Osteoblast (primary cell): Measurements from ENCODE around the gene GHRHR. TPM values are rescaled to one million over a fixed set of nuclear protein-coding genes. Genes with fewer than 3 reads are reported as not detected.

Experiments used
- DNase-seq: peaks from one replicate; pipeline ENCODE4 v3.0.0; 2011; ENCODE audit warnings: low spot score, mixed read lengths; ENCODE audit not compliant: insufficient read length; ENCODE audit errors: missing footprints
- H2AFZ ChIP-seq: 2 replicates; pipeline ENCODE4 v1.6.0; 2011; ENCODE audit warnings: mild to moderate bottlenecking, low read length
- H3K27ac ChIP-seq: 2 replicates; pipeline ENCODE4 v1.5.1; 2011; ENCODE audit warnings: mild to moderate bottlenecking, low read depth, low read length, moderate library complexity
- H3K27me3 ChIP-seq: 2 replicates; pipeline ENCODE4 v1.6.0; 2012; ENCODE audit warnings: mild to moderate bottlenecking, control low read depth, inconsistent platforms, low read length, moderate library complexity; ENCODE audit not compliant: insufficient read depth
- H3K36me3 ChIP-seq: 2 replicates; pipeline ENCODE4 v1.5.1; 2011; ENCODE audit warnings: mild to moderate bottlenecking, low read length, control low read depth, moderate library complexity; ENCODE audit not compliant: insufficient read depth
- H3K4me1 ChIP-seq: 2 replicates; pipeline ENCODE4 v1.5.1; 2011; ENCODE audit warnings: mild to moderate bottlenecking, low read length, control low read depth, moderate library complexity; ENCODE audit not compliant: insufficient read depth
- H3K4me2 ChIP-seq: 2 replicates; pipeline ENCODE4 v1.6.0; 2011; ENCODE audit warnings: mild to moderate bottlenecking, low read length; ENCODE audit not compliant: insufficient read depth
- H3K4me3 ChIP-seq: fragments of 200-600 bp; sonication (generic); 3 replicates; pipeline ENCODE4 v1.5.1; 2012; ENCODE audit warnings: mild to moderate bottlenecking, low read length, inconsistent platforms; ENCODE audit not compliant: insufficient read depth
- H3K79me2 ChIP-seq: 2 replicates; pipeline ENCODE4 v1.6.0; 2012; ENCODE audit warnings: mild to moderate bottlenecking, low read length, control low read depth, inconsistent platforms; ENCODE audit not compliant: insufficient read depth
- H3K9me3 ChIP-seq: 2 replicates; pipeline ENCODE4 v1.5.1; 2011; ENCODE audit warnings: low read depth, low read length, control low read depth
- H4K20me1 ChIP-seq: 2 replicates; pipeline ENCODE4 v1.6.0; 2012; ENCODE audit warnings: mild to moderate bottlenecking, low read length, control low read depth; ENCODE audit not compliant: insufficient read depth
- CTCF ChIP-seq: IDR thresholded peaks from 2 replicates; pipeline ENCODE4 v1.5.1; 2011; ENCODE audit warnings: mild to moderate bottlenecking, low read depth, low read length, moderate library complexity; ENCODE audit errors: extremely low read depth
- total RNA-seq: library from RNA; depleted of rRNA; stranded (reverse); fragments of >200 nt; gene quantifications from 2 replicates; pipeline ENCODE4 v1.2.3, GENCODE V29; 2012

The GHRHR gene
- total RNA-seq, 1 donor: not detected

GRCh38 chr7:30980751-30981150 lies 17.0 kb downstream of the GHRHR start:
- no peaks in the 10 kb centered on the region for H4K20me1 ChIP-seq
- no peak for DNase-seq
- H3K4me2 ChIP-seq: no peak overlapping the region
- peaks cover 36% of the 10 kb centered on the region for H3K27me3 ChIP-seq
- H3K9me3 ChIP-seq: no peaks in the 10 kb centered on the region
- no peaks in the 10 kb centered on the region for H3K36me3 ChIP-seq
- H3K4me3 ChIP-seq: no peak overlapping the region
- no peak for TF ChIP-seq CTCF
- no peaks in the 10 kb centered on the region for H3K79me2 ChIP-seq
- no peak overlapping the region for H3K27ac ChIP-seq
- H3K4me1 ChIP-seq: no peaks in the 10 kb centered on the region
- H2AFZ ChIP-seq: no peak overlapping the region

GRCh38 chr7:30983042-30983913 lies 19.5 kb downstream of the GHRHR start:
- Histone ChIP-seq H3K9me3 (no peaks in the 10 kb centered on the region), H3K79me2 (no peaks in the 10 kb centered on the region), H2AFZ (no peak overlapping the region), H3K36me3 (no peaks in the 10 kb centered on the region), H4K20me1 (no peaks in the 10 kb centered on the region), H3K4me2 (no peak overlapping the region), H3K4me1 (no peaks in the 10 kb centered on the region), H3K4me3 (no peak overlapping the region), H3K27ac (no peak overlapping the region), H3K27me3 (peaks cover 29% of the 10 kb centered on the region)
- peak; percentile 97 for DNase-seq
- TF ChIP-seq CTCF: peak; percentile 83

- no peaks in the 10 kb centered on the region for H3K4me1 ChIP-seq
- H3K4me3 ChIP-seq: no peak overlapping the region
- DNase-seq: no peak
- no peaks in the 10 kb centered on the region for H3K79me2 ChIP-seq
- H2AFZ ChIP-seq: no peak overlapping the region
- no peaks in the 10 kb centered on the region for H3K9me3 ChIP-seq
- H3K36me3 ChIP-seq: no peaks in the 10 kb centered on the region
- H3K27me3 ChIP-seq: peaks cover 23% of the 10 kb centered on the region
- no peak for TF ChIP-seq CTCF
- H3K4me2 ChIP-seq: no peak overlapping the region
- no peaks in the 10 kb centered on the region for H4K20me1 ChIP-seq
- H3K27ac ChIP-seq: no peak overlapping the region
Measured at GRCh38 chr7:30983914-30984247, 20.1 kb downstream of the GHRHR start.

GRCh38 chr7:30984359-30985107 lies 20.8 kb downstream of the GHRHR start:
- Histone ChIP-seq H3K4me1 (no peaks in the 10 kb centered on the region), H3K27me3 (peaks cover 17% of the 10 kb centered on the region), H3K79me2 (no peaks in the 10 kb centered on the region), H3K36me3 (no peaks in the 10 kb centered on the region), H2AFZ (no peak overlapping the region), H3K27ac (no peak overlapping the region), H3K4me3 (no peak overlapping the region), H3K4me2 (no peak overlapping the region), H3K9me3 (no peaks in the 10 kb centered on the region), H4K20me1 (no peaks in the 10 kb centered on the region)
- DNase-seq: no peak
- no peak for TF ChIP-seq CTCF
